Mesendoderm (in vitro differentiated cells): Measurements from ENCODE around the gene TRUB2.

Source experiments
- DNase-seq: peaks from one replicate; pipeline ENCODE4 v3.0.0; 2013
- H2AK5ac ChIP-seq: 2 replicates; pipeline ENCODE4 v1.6.1; 2013; ENCODE audit warnings: low read length, inconsistent platforms
- H2BK120ac ChIP-seq: 2 replicates; pipeline ENCODE4 v1.6.1; 2013; ENCODE audit warnings: low read depth, mild to moderate bottlenecking, low read length, moderate library complexity, mixed read lengths
- H2BK15ac ChIP-seq: replicated peaks from 2 replicates; pipeline ENCODE4 v1.6.1; 2013; ENCODE audit warnings: low read depth, mild to moderate bottlenecking, moderate library complexity
- H2BK5ac ChIP-seq: 2 replicates; pipeline ENCODE4 v1.6.1; 2013; ENCODE audit warnings: low read length, inconsistent platforms
- H3K18ac ChIP-seq: 2 replicates; pipeline ENCODE4 v1.6.1; 2013; ENCODE audit warnings: mild to moderate bottlenecking, low read length, mixed read lengths
- H3K23ac ChIP-seq: one replicate; pipeline ENCODE4 v1.6.1; 2013; ENCODE audit warnings: low read length
- H3K27ac ChIP-seq: 2 replicates; pipeline ENCODE4 v1.5.1; 2013; ENCODE audit warnings: low read depth, mild to moderate bottlenecking, inconsistent platforms, low read length, moderate library complexity
- H3K27me3 ChIP-seq: 2 replicates; pipeline ENCODE4 v1.6.1; 2013; ENCODE audit warnings: low read length, control low read depth, mild to moderate bottlenecking, inconsistent platforms; ENCODE audit not compliant: insufficient read depth, poor library complexity
- H3K36me3 ChIP-seq: 2 replicates; pipeline ENCODE4 v1.6.1; 2013; ENCODE audit warnings: low read length, inconsistent platforms; ENCODE audit not compliant: control insufficient read depth, insufficient read depth
- H3K4ac ChIP-seq: one replicate; pipeline ENCODE4 v1.6.1; 2013; ENCODE audit warnings: low read depth, mild to moderate bottlenecking, low read length, moderate library complexity
- H3K4me1 ChIP-seq: 2 replicates; pipeline ENCODE4 v1.6.1; 2013; ENCODE audit warnings: low read depth, low read length, inconsistent platforms; ENCODE audit not compliant: control insufficient read depth
- H3K4me2 ChIP-seq: 2 replicates; pipeline ENCODE4 v1.6.1; 2013; ENCODE audit warnings: low read length
- H3K4me3 ChIP-seq: 2 replicates; pipeline ENCODE4 v1.5.1; 2013; ENCODE audit warnings: mild to moderate bottlenecking, low read length
- H3K56ac ChIP-seq: one replicate; pipeline ENCODE4 v1.6.1; 2013; ENCODE audit warnings: low read length
- H3K79me1 ChIP-seq: 2 replicates; pipeline ENCODE4 v1.6.1; 2013; ENCODE audit warnings: low read length, inconsistent platforms
- H3K79me2 ChIP-seq: 2 replicates; pipeline ENCODE4 v1.6.1; 2013; ENCODE audit warnings: mild to moderate bottlenecking, low read length; ENCODE audit not compliant: control insufficient read depth, insufficient read depth
- H3K9ac ChIP-seq: 2 replicates; pipeline ENCODE4 v1.6.1; 2013; ENCODE audit warnings: low read length, inconsistent platforms
- H4K5ac ChIP-seq: one replicate; pipeline ENCODE4 v1.6.1; 2013; ENCODE audit warnings: low read length
- H4K8ac ChIP-seq: one replicate; pipeline ENCODE4 v1.6.1; 2013; ENCODE audit warnings: low read depth, mild to moderate bottlenecking, control low read depth, low read length, moderate library complexity
- WGBS: extraction: QIAGEN DNeasy Blood & Tissue Kit; methylation state at CpG from one replicate; pipeline ENCODE4 v1.1.7; 2013; ENCODE audit warnings: low lambda C conversion rate, missing lambda C conversion rate; ENCODE audit not compliant: insufficient coverage; ENCODE audit errors: extremely low coverage; 5-methylcytosine and 5-hydroxymethylcytosine counted together

TRUB2 gene

GRCh38 chr9:128365525-128365924 lies 43.3 kb upstream of the TRUB2 start:
- no peaks in the 10 kb centered on the region for H3K27me3 ChIP-seq
- no peak overlapping the region for H2BK5ac ChIP-seq
- no peaks in the 10 kb centered on the region for H3K79me1 ChIP-seq
- no peak overlapping the region for H3K4me2 ChIP-seq
- H3K4me3 ChIP-seq = no peak overlapping the region
- no peak overlapping the region for H3K27ac ChIP-seq
- H4K8ac ChIP-seq = no peak overlapping the region
- H3K56ac ChIP-seq = peak overlapping the region; percentile 73
- no peaks in the 10 kb centered on the region for H3K79me2 ChIP-seq
- no peak for DNase-seq
- H3K18ac ChIP-seq = peak overlapping the region; percentile 53
- no peaks in the 10 kb centered on the region for H3K36me3 ChIP-seq
- peak overlapping the region; percentile 54 for H3K9ac ChIP-seq
- peaks cover 7% of the 10 kb centered on the region for H3K4me1 ChIP-seq
- H2BK15ac ChIP-seq = no peak overlapping the region
- H2AK5ac ChIP-seq = peak overlapping the region; percentile 82
- WGBS = no CpG with 5 or more reads among the region's 4 CpGs
- no peak overlapping the region for H3K4ac ChIP-seq
- no peak overlapping the region for H2BK120ac ChIP-seq
- H4K5ac ChIP-seq = no peak overlapping the region
- H3K23ac ChIP-seq = no peak overlapping the region

GRCh38 chr9:128362774-128363173 lies 40.5 kb upstream of the TRUB2 start:
- H3K27me3 ChIP-seq = no peaks in the 10 kb centered on the region
- no peaks in the 10 kb centered on the region for H3K79me2 ChIP-seq
- no peak overlapping the region for H3K56ac ChIP-seq
- no peak overlapping the region for H3K4me3 ChIP-seq
- no peak overlapping the region for H3K4me2 ChIP-seq
- no peak overlapping the region for H3K18ac ChIP-seq
- H2BK120ac ChIP-seq = no peak overlapping the region
- no peak overlapping the region for H4K5ac ChIP-seq
- H2BK5ac ChIP-seq = no peak overlapping the region
- no CpG with 5 or more reads among the region's 3 CpGs for WGBS
- no peaks in the 10 kb centered on the region for H3K79me1 ChIP-seq
- peaks cover 5% of the 10 kb centered on the region for H3K4me1 ChIP-seq
- H3K27ac ChIP-seq = no peak overlapping the region
- no peak overlapping the region for H2BK15ac ChIP-seq
- no peak overlapping the region for H2AK5ac ChIP-seq
- no peak overlapping the region for H3K9ac ChIP-seq
- no peaks in the 10 kb centered on the region for H3K36me3 ChIP-seq
- DNase-seq = no peak
- no peak overlapping the region for H4K8ac ChIP-seq
- H3K4ac ChIP-seq = no peak overlapping the region
- no peak overlapping the region for H3K23ac ChIP-seq

- DNase-seq = peak; percentile 88
- peak overlapping the region; percentile 35 for H3K9ac ChIP-seq
- peak overlapping the region; percentile 21 for H3K4me2 ChIP-seq
- no peak overlapping the region for H2BK15ac ChIP-seq
- H3K79me1 ChIP-seq = no peaks in the 10 kb centered on the region
- H3K27ac ChIP-seq = no peak overlapping the region
- no peaks in the 10 kb centered on the region for H3K27me3 ChIP-seq
- no peak overlapping the region for H2BK5ac ChIP-seq
- H3K4me1 ChIP-seq = peaks cover 5% of the 10 kb centered on the region
- no CpG with 5 or more reads among the region's 20 CpGs for WGBS
- no peaks in the 10 kb centered on the region for H3K36me3 ChIP-seq
- no peak overlapping the region for H3K4me3 ChIP-seq
- H2AK5ac ChIP-seq = no peak overlapping the region
- H4K8ac ChIP-seq = no peak overlapping the region
- no peak overlapping the region for H2BK120ac ChIP-seq
- H3K56ac ChIP-seq = peak overlapping the region; percentile 10
- H3K18ac ChIP-seq = no peak overlapping the region
- H3K79me2 ChIP-seq = no peaks in the 10 kb centered on the region
- no peak overlapping the region for H3K4ac ChIP-seq
- H3K23ac ChIP-seq = no peak overlapping the region
- no peak overlapping the region for H4K5ac ChIP-seq
Measured at GRCh38 chr9:128361986-128362646, 39.9 kb upstream of the TRUB2 start.

GRCh38 chr9:128361296-128361985 lies 39.2 kb upstream of the TRUB2 start:
- Histone ChIP-seq H2BK5ac (no peak overlapping the region), H3K18ac (no peak overlapping the region), H3K23ac (no peak overlapping the region), H3K4me1 (peaks cover 5% of the 10 kb centered on the region), H3K4me3 (no peak overlapping the region), H3K79me2 (no peaks in the 10 kb centered on the region), H3K4me2 (no peak overlapping the region), H3K27ac (no peak overlapping the region), H3K4ac (no peak overlapping the region), H2BK15ac (no peak overlapping the region), H2BK120ac (no peak overlapping the region), H3K27me3 (no peaks in the 10 kb centered on the region), H3K36me3 (no peaks in the 10 kb centered on the region), H3K9ac (no peak overlapping the region), H4K5ac (no peak overlapping the region), H3K79me1 (no peaks in the 10 kb centered on the region), H2AK5ac (no peak overlapping the region), H4K8ac (no peak overlapping the region), H3K56ac (no peak overlapping the region)
- no CpG with 5 or more reads among the region's 14 CpGs for WGBS
- no peak for DNase-seq

- no peaks in the 10 kb centered on the region for H3K27me3 ChIP-seq
- no peak overlapping the region for H4K8ac ChIP-seq
- H3K79me1 ChIP-seq = no peaks in the 10 kb centered on the region
- no peak overlapping the region for H3K56ac ChIP-seq
- no peaks in the 10 kb centered on the region for H3K36me3 ChIP-seq
- no peak overlapping the region for H4K5ac ChIP-seq
- H3K18ac ChIP-seq = no peak overlapping the region
- no peak overlapping the region for H2BK15ac ChIP-seq
- no peak overlapping the region for H2BK5ac ChIP-seq
- DNase-seq = no peak
- H3K4ac ChIP-seq = no peak overlapping the region
- no peaks in the 10 kb centered on the region for H3K79me2 ChIP-seq
- H2AK5ac ChIP-seq = no peak overlapping the region
- no CpG with 5 or more reads among the region's 2 CpGs for WGBS
- no peak overlapping the region for H2BK120ac ChIP-seq
- H3K23ac ChIP-seq = no peak overlapping the region
- no peak overlapping the region for H3K4me2 ChIP-seq
- no peak overlapping the region for H3K9ac ChIP-seq
- H3K4me3 ChIP-seq = no peak overlapping the region
- H3K27ac ChIP-seq = no peak overlapping the region
- peaks cover 5% of the 10 kb centered on the region for H3K4me1 ChIP-seq
Measured at GRCh38 chr9:128360826-128361225, 38.6 kb upstream of the TRUB2 start.
